ENCODE data around the gene DNAH5. TPM values are rescaled to one million over a fixed set of nuclear protein-coding genes. Genes with fewer than 3 reads are reported as not detected.

Gene DNAH5
- polyA plus RNA-seq, 1 donor (not counting 4 experiments of a cell fraction or from before 2014, with no cell fraction given) = 0.73 TPM

GRCh38 chr5:13660072-13660471, 284.4 kb downstream of the DNAH5 start:
- H3K79me2 ChIP-seq (ENCODE audit: control insufficient read depth, insufficient read depth, low read length) = no peaks in the 10 kb centered on the region
- H3K9me3 ChIP-seq (ENCODE audit: control insufficient read depth, low read depth, low read length) = no peaks in the 10 kb centered on the region
- no peaks in the 10 kb centered on the region for H3K36me3 ChIP-seq (ENCODE audit: control insufficient read depth in 2 of 2, extremely low read depth in 1 of 2, insufficient read depth in 2 of 2, low read length in 2 of 2)
- no peak overlapping the region for H2AFZ ChIP-seq (ENCODE audit: control insufficient read depth, low read length)
- DNase-seq (ENCODE audit: low read depth, low spot score) (no peak), FAIRE-seq (no peak)
- no peak for TF ChIP-seq EZH2 (IDR thresholded peaks at IDR 0.05; ENCODE audit: low read length)
- TF ChIP-seq, protein P1, sequence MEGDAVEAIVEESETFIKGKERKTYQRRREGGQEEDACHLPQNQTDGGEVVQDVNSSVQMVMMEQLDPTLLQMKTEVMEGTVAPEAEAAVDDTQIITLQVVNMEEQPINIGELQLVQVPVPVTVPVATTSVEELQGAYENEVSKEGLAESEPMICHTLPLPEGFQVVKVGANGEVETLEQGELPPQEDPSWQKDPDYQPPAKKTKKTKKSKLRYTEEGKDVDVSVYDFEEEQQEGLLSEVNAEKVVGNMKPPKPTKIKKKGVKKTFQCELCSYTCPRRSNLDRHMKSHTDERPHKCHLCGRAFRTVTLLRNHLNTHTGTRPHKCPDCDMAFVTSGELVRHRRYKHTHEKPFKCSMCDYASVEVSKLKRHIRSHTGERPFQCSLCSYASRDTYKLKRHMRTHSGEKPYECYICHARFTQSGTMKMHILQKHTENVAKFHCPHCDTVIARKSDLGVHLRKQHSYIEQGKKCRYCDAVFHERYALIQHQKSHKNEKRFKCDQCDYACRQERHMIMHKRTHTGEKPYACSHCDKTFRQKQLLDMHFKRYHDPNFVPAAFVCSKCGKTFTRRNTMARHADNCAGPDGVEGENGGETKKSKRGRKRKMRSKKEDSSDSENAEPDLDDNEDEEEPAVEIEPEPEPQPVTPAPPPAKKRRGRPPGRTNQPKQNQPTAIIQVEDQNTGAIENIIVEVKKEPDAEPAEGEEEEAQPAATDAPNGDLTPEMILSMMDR (optimal IDR thresholded peaks at IDR 0.05 in 1 of 3, IDR thresholded peaks at IDR 0.05 in 1 of 3, conservative IDR thresholded peaks at IDR 0.05 in 1 of 3; ENCODE audit: extremely low read depth in 1 of 3, insufficient read depth in 2 of 3, low read length in 3 of 3) = no peak
- H3K27me3 ChIP-seq (ENCODE audit: control insufficient read depth, extremely low read depth, insufficient read depth, low read length) = no peaks in the 10 kb centered on the region
- no peak overlapping the region for H3K4me2 ChIP-seq (ENCODE audit: control insufficient read depth, extremely low read depth, insufficient read depth, low read depth, low read length)
- H3K9me1 ChIP-seq (ENCODE audit: control insufficient read depth, extremely low read depth, insufficient read depth, low read length) = no peaks in the 10 kb centered on the region
- H3K4me3 ChIP-seq (ENCODE audit: control insufficient read depth in 2 of 3, extremely low read depth in 1 of 3, insufficient read depth in 2 of 3, low read depth in 1 of 3, low read length in 3 of 3) = no peak overlapping the region
- no peaks in the 10 kb centered on the region for H4K20me1 ChIP-seq (ENCODE audit: control insufficient read depth, extremely low read depth, insufficient read depth, low read length)
- no peak overlapping the region for H3K27ac ChIP-seq (ENCODE audit: control insufficient read depth, insufficient read depth, low read length)
- dilution Hi-C loops (cut with MboI; ENCODE audit: extremely low pct_ligation_motif_present, low sequenced_read_pairs) = no loop called here
- peaks cover 45% of the 10 kb centered on the region for H3K4me1 ChIP-seq (ENCODE audit: control insufficient read depth, extremely low read depth, insufficient read depth, low read length)
- H3K9ac ChIP-seq (ENCODE audit: control insufficient read depth, extremely low read depth, insufficient read depth, low read length) = no peak overlapping the region

GRCh38 chr5:13659391-13659790, 285.1 kb downstream of the DNAH5 start:
- Histone ChIP-seq H3K4me2 (ENCODE audit: control insufficient read depth, extremely low read depth, insufficient read depth, low read depth, low read length) (peak overlapping the region; percentile 37), H4K20me1 (ENCODE audit: control insufficient read depth, extremely low read depth, insufficient read depth, low read length) (no peaks in the 10 kb centered on the region), H3K4me3 (ENCODE audit: control insufficient read depth in 2 of 3, extremely low read depth in 1 of 3, insufficient read depth in 2 of 3, low read depth in 1 of 3, low read length in 3 of 3) (no peak overlapping the region), H3K4me1 (ENCODE audit: control insufficient read depth, extremely low read depth, insufficient read depth, low read length) (peaks cover 39% of the 10 kb centered on the region), H3K9me3 (ENCODE audit: control insufficient read depth, low read depth, low read length) (no peaks in the 10 kb centered on the region), H3K36me3 (ENCODE audit: control insufficient read depth in 2 of 2, extremely low read depth in 1 of 2, insufficient read depth in 2 of 2, low read length in 2 of 2) (no peaks in the 10 kb centered on the region), H2AFZ (ENCODE audit: control insufficient read depth, low read length) (peak overlapping the region; percentile 57), H3K9ac (ENCODE audit: control insufficient read depth, extremely low read depth, insufficient read depth, low read length) (peak overlapping the region; percentile 6), H3K27ac (ENCODE audit: control insufficient read depth, insufficient read depth, low read length) (peak overlapping the region; percentile 60), H3K9me1 (ENCODE audit: control insufficient read depth, extremely low read depth, insufficient read depth, low read length) (no peaks in the 10 kb centered on the region), H3K79me2 (ENCODE audit: control insufficient read depth, insufficient read depth, low read length) (no peaks in the 10 kb centered on the region), H3K27me3 (ENCODE audit: control insufficient read depth, extremely low read depth, insufficient read depth, low read length) (no peaks in the 10 kb centered on the region)
- TF ChIP-seq, protein P1 (optimal IDR thresholded peaks at IDR 0.05 in 1 of 3, IDR thresholded peaks at IDR 0.05 in 1 of 3, conservative IDR thresholded peaks at IDR 0.05 in 1 of 3; ENCODE audit: extremely low read depth in 1 of 3, insufficient read depth in 2 of 3, low read length in 3 of 3) = no peak
- no peak for TF ChIP-seq EZH2 (IDR thresholded peaks at IDR 0.05; ENCODE audit: low read length)
- FAIRE-seq (no peak), DNase-seq (ENCODE audit: low read depth, low spot score) (no peak)
- dilution Hi-C loops (cut with MboI; ENCODE audit: extremely low pct_ligation_motif_present, low sequenced_read_pairs) = no loop called here
